Endothelial cell of umbilical vein (primary cell): Measurements from ENCODE around the gene CTDSP1.

Experiments
- EZH2 ChIP-seq: IDR thresholded peaks from 2 replicates; pipeline ENCODE4 v1.6.1; 2012; ENCODE audit warnings: borderline replicate concordance, low read depth, mild to moderate bottlenecking, moderate library complexity, low read length, inconsistent platforms; ENCODE audit not compliant: severe bottlenecking
- POLR2A ChIP-seq: IDR thresholded peaks from 2 replicates; pipeline ENCODE4 v1.6.1; 2012; ENCODE audit warnings: low read depth, mild to moderate bottlenecking, control low read depth, low read length
- POLR2AphosphoS5 ChIP-seq: IDR thresholded peaks from 2 replicates; pipeline ENCODE4 v1.6.1; 2012; ENCODE audit warnings: low read depth, mild to moderate bottlenecking, control low read depth, low read length, moderate library complexity; ENCODE audit not compliant: insufficient read depth
- TF ChIP-seq, protein P1 (sequence below), 2 donors: IDR thresholded peaks; 1 replicate in 1 of 2; 2 replicates in 1 of 2; pipeline ENCODE4 v1.5.1; 2011; ENCODE audit warnings: low read length in 2 of 2, mild to moderate bottlenecking in 2 of 2, moderate library complexity in 2 of 2, control low read depth in 1 of 2, inconsistent platforms in 1 of 2, low read depth in 1 of 2; ENCODE audit not compliant: insufficient read depth in 1 of 2; ENCODE audit errors: extremely low read depth in 1 of 2

DNA sequence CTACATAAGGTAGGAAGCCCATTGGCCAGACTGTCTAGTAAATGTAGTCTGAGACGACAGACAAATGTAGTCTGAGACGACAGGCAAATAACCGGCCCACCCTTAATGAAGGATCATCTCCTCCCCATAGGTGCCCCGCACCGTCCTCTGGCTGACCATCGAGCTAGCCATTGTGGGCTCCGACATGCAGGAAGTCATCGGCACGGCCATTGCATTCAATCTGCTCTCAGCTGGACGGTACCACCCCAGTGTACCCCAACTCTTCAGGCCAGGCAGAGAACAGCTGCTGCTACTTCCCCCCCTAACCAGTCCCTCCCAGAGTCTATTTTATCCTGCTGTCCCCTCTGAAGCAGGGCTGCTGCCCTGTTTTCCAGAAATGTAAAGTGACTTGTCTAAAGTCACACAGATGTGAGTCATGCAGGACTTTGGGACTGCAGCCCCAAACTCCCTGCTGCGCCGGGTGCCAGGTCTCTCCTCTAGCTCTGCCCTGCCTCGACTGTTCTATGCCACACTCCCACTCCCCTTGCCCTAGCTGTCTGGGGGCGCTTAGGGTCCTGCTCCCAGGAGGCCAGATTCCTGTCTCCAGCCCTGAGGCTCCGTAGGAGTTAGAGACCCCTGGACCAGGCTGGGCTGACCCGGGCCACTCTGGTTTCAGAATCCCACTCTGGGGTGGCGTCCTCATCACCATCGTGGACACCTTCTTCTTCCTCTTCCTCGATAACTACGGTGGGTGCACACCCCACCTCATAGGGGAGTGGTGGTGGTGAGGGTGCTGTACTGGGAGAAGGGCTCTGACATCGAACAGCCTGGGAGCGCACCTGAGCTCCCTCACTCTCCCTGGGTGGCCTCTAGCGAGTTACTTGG, 12.9 kb upstream of the CTDSP1 start:
- TF ChIP-seq POLR2AphosphoS5 (no peak), POLR2A (no peak), EZH2 (no peak)
- TF ChIP-seq, protein P1, sequence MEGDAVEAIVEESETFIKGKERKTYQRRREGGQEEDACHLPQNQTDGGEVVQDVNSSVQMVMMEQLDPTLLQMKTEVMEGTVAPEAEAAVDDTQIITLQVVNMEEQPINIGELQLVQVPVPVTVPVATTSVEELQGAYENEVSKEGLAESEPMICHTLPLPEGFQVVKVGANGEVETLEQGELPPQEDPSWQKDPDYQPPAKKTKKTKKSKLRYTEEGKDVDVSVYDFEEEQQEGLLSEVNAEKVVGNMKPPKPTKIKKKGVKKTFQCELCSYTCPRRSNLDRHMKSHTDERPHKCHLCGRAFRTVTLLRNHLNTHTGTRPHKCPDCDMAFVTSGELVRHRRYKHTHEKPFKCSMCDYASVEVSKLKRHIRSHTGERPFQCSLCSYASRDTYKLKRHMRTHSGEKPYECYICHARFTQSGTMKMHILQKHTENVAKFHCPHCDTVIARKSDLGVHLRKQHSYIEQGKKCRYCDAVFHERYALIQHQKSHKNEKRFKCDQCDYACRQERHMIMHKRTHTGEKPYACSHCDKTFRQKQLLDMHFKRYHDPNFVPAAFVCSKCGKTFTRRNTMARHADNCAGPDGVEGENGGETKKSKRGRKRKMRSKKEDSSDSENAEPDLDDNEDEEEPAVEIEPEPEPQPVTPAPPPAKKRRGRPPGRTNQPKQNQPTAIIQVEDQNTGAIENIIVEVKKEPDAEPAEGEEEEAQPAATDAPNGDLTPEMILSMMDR (IDR thresholded peaks at IDR 0.05; ENCODE audit: extremely low read depth in 1 of 2, insufficient read depth in 1 of 2, low read depth in 1 of 2, low read length in 2 of 2), result no peak
